SU-DHL-6 (cell line): ENCODE measurements around the gene ZNF891.

Experiments used
- EZH2phosphoT487 ChIP-seq: fragments of 200-600 bp; sonication (generic), shearing (Covaris generic); conservative IDR thresholded peaks from 2 replicates; pipeline ENCODE4 v1.6.1; 2018; ENCODE audit warnings: mild to moderate bottlenecking, antibody characterized with exemption, low read length, moderate library complexity, mixed read lengths
- TF ChIP-seq, protein P1 (sequence below): fragments of 200-600 bp; sonication (generic); IDR thresholded peaks from one replicate; pipeline ENCODE4 v1.5.1; 2017; ENCODE audit warnings: antibody characterized with exemption, mild to moderate bottlenecking, low read length, moderate library complexity; ENCODE audit not compliant: insufficient read depth, poor library complexity, severe bottlenecking

DNA sequence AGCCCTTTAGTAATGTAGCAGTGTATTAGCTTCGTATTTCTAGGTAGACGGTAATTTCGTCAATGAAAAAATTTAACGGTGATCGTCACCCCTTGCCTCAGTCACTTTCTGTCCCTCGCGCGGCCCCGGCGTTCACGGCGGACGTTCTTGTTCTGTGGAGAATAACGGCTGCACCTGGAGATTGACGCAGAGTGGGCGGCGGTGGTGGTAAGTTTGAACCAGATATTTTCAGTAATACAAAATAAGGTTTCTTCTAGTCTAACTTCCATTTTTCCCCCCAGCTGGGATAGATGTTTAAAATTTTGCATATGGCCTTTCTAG is 694 bp upstream of the ZNF891 start:
- TF ChIP-seq, protein P1, sequence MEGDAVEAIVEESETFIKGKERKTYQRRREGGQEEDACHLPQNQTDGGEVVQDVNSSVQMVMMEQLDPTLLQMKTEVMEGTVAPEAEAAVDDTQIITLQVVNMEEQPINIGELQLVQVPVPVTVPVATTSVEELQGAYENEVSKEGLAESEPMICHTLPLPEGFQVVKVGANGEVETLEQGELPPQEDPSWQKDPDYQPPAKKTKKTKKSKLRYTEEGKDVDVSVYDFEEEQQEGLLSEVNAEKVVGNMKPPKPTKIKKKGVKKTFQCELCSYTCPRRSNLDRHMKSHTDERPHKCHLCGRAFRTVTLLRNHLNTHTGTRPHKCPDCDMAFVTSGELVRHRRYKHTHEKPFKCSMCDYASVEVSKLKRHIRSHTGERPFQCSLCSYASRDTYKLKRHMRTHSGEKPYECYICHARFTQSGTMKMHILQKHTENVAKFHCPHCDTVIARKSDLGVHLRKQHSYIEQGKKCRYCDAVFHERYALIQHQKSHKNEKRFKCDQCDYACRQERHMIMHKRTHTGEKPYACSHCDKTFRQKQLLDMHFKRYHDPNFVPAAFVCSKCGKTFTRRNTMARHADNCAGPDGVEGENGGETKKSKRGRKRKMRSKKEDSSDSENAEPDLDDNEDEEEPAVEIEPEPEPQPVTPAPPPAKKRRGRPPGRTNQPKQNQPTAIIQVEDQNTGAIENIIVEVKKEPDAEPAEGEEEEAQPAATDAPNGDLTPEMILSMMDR: no peak
- TF ChIP-seq EZH2phosphoT487: no peak
